Measurements from ENCODE around the gene KRT39.
"Not testable (repeated sequence)": the region's sequence is repeated elsewhere in the genome, so short reads cannot be mapped to it uniquely, and the experiment has no call there.

KRT39 gene

DNA sequence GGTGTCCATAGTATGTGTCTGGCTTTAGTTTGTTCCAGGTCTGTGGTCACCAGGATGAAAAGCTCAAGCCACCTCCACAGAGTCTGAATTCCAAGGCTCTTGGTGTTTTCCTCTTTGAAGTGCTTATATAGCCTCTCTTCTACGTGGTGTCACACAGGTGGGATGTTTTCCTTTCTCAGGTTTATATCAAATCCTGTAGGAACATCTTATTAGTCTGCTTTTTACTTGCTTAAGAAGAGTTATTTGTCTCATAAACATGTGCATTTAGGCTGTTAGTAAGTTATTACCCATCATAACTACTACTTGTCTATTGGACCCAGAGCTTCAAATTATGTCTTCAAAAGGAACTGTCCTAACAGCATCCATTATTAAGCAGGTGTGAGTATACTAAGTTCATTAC is at the start of gene KRT39:
TSS of gene KRT39 (minus strand) at position 101 of the 400 bp plus-strand sequence. CDS start at position 9, 92 bp downstream.
- DNase-seq (ENCODE audit: low read depth) = no peak

DNA sequence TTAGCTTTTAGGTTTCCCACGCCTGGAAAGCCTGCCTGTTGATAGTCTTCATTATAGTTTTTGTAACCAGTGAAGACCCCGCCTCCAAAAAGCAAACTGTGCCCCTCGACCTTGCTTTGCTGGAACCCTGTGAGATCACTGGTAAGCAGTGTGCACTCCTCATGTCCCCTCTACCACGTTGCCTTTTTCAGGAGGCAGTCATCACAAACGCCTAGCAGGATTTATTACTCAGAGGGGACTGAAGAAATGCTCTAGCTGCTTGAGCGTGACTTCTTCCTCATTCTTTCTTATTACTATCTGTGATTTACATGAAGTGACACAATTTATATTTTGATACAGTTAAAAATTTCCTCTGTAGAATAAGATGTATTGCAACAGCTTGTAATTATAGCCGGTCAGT is 48.7 kb upstream of the KRT39 start:
- DNase-seq (ENCODE audit: low read depth) = no peak

DNA sequence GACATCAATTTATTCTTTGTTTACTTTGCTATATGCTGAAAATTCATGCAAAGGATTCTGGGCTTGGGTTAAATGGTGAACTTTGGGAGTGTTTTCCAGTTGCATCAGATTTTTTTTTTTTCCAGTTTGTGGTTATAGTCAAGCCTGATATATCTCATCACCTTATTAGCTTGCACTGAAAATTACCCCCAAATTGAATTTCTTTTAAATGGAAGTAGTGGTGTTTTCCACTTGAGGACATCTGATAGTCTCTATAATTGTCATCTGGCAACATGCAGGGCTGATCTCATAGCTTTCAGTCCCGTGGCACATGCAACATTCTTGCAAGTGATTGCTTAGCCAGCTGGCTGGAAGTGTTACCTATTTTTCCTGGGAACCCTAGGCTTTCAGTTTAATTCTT is 46.9 kb upstream of the KRT39 start:
- DNase-seq (ENCODE audit: low read depth) = no peak

DNA sequence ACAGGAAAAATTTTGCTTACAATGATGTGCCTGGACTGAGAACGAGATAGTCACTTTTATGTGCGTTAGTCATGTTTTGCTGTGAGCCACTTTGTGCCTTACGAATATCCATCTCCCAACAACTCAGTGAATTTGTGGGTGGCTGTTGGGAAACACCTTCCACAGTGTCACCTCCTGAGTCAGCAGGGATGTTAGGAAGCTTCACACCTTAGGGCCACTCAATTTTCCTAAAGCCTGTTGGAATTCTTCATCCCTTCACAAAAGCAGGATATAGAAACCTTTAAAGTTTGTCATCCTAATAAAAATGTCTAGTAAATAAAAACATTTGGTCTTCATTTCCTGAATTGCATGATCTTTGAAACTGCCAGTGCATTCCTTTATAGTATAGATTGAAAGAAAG is 46.4 kb upstream of the KRT39 start:
- DNase-seq (ENCODE audit: low read depth) = no peak

DNA sequence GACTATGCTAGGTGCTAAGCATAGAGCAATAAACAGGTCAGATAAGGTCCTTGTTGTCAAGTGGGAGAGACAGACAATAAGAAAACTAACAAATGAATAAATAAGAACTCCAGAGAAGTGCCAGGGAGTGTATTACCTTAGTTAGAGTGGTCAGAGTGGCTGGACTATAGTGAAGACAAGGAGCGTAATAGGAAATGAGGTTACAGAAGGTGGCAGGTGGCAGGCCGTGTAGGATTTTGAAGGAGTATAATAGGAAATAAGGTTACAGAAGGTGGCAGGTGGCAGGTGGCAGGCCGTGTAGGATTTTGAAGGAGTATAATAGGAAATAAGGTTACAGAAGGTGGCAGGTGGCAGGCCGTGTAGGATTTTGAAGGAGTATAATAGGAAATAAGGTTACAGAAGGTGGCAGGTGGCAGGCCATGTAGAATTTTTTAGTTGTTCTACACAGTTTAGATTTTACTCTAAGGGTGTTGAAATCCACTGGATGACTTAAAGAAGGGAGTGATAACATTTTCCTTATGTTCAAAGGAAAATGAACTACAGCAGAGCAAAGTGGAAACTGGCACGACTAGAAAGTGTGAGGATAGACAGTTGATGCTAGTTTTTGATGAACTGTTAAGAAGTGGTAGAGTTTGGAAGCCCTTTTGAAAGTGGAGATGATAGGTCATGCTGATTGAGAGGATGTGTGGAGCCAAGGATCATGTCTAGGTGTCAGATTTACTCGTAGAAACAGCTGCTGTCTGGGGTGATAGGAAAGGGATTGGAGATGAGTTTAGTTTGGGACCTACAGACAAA is 45.8 kb upstream of the KRT39 start:
- DNase-seq (ENCODE audit: low read depth) = no peak

DNA sequence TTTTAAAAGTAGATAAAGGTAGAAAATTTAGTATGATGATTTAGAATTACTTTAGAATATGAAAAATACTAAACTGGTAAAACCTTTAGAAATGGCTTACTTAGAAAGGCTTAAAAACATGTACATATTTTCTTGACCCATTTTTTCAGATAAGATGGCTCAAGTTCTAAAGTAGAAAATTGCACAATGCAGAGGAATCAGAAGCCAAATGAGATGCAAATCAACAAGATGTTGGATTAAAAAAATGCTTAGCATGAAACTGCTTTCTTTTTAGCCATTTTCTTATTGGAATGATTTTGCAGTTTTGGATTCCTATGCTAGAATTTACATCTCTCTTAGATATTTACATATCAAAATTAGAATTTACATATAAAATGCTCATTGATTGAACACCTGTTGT is 43.7 kb upstream of the KRT39 start:
- no peak for DNase-seq (ENCODE audit: low read depth)

DNA sequence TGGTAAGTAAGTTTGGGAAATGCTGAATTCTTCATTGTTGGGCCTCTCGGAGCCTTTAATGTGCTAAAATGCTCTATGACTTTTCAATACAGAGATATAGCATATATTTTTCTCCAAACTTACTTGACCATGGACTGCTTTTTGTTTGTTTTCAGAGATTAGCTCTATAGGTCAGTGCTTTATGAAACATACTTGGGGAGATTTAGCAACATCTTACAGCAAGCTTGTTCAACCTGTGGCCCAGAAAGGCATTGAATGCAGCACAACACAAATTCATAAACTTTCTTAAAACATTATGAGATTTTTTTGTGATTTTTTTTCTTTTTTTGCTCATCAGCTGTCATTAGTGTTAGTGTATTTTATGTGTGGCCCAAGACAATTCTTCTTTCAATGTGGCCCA is 43.2 kb upstream of the KRT39 start:
- no peak for DNase-seq (ENCODE audit: low read depth)

DNA sequence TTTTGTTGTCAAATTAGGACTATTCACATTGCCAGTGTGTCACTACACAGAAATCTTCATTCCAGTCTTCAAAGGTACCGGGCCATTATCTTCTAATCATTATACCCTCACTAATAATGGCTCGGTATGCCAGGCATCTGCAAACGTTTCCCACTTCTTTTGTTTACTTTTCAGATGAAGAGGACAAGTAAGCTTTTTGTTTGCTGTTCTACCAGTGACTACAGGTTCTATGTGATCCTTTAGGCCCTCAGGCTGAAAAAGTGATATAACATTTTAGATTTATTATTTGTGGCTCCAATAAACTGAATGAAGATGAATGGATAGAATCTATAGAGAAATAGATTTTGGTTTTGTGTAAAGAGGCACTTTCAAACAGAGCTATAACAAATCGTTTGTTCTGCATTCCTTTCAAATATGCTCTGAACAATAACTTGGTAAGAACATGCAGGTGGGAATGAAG is 42.6 kb upstream of the KRT39 start:
- no peak for DNase-seq (ENCODE audit: low read depth)

DNA sequence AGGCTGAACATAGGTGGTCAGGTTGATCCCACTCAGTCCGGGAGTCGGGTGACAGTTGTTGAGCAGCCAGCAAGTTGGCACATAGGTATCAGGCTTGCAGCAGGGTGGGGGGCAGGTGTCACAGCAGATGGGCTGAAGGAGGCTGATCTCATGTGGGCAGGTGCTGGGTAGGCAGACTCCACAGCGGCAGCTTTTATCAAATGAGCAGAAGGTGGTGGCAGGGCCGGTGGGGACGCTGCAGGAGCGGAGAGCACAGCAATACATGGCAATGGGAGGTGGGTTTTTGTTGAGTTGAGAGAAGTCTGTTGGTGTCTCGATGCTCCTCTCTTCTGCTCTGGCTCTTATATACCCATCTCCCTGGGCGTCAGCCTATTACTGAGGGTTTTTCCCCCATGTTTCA is 42.1 kb upstream of the KRT39 start, which contains the start of gene KRTAP3-1:
TSS of gene KRTAP3-1 (minus strand) at position 318 of the 400 bp plus-strand sequence. CDS start at position 264, 54 bp downstream.
- DNase-seq (ENCODE audit: low read depth) = no peak

DNA sequence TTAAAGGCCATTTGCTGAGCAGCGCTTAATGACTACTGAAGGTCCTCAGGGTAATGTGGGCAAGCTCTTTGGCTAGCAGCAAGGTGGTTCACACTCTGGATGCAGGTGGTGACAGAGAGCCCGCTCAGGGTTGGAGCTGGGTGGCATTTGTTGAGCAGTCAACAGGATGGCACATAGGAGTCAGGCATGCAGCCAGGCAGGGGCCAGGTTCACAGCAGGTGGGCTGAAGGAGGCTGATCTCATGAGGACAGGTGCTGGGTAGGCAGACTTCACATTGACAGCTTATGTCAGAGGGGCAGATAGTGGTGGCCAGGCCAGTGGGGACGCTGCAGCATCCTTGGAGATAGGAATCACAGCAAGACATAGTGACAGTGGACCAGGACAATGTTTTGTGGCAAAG is 37.6 kb upstream of the KRT39 start:
- DNase-seq (ENCODE audit: low read depth) = no peak

DNA sequence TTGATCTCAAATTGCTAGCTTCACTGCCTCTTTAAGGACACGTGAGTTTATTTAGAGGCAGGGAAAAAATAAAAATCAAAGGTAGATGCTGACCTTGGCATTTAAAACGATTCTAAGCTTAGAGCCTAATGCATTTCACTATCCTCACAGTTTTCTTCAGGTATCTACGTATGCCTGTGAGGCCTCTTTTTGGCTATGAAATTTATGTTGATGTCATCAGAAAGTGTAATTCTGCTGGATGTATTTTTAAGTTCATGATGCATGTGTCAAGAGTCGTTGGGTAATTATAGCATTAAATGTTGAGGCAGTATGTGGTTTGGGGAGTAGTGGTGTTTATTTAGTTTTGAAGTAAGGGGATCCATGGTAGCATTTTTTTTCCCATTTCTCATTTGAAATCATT is 37.2 kb upstream of the KRT39 start:
- DNase-seq (ENCODE audit: low read depth) = no peak

DNA sequence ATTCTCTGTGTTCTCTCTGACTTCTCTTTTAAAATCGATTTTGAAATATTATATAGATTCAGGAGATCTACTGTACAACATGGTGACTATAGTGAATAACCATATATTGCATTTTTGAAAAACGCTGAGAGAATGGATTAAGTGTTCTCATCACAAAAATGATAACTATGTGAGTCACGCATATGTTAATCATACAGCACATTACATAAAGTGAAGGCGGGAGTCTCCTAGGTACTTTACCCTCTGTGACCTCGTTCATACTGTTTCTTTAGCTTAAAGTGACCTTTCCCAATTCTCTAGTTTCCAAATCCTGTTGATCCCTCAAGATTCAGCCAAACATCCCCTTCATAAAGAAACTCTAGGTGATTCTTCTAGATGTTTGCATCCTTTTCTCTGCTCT is 36.1 kb upstream of the KRT39 start:
- DNase-seq (ENCODE audit: low read depth) = no peak

DNA sequence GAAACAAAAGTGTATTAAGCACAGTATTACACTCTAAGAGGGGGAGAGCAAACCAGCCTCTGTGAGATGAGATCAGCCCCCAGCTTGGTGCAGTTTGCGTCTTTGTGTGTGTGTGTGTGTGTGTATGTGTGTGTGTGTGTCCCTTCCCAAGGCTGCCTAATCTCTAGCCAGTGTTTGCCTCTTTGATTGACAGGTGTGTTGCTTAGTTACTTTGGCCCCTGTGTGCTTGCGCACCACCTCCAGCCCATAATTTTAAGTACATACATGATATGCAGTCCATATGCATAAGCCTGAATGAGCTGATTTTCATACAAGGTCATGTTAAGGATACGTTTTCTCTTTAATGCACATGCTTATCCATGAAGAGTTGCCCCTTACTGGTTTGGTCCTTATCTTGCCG is 35.0 kb upstream of the KRT39 start:
- no peak for DNase-seq (ENCODE audit: low read depth)

DNA sequence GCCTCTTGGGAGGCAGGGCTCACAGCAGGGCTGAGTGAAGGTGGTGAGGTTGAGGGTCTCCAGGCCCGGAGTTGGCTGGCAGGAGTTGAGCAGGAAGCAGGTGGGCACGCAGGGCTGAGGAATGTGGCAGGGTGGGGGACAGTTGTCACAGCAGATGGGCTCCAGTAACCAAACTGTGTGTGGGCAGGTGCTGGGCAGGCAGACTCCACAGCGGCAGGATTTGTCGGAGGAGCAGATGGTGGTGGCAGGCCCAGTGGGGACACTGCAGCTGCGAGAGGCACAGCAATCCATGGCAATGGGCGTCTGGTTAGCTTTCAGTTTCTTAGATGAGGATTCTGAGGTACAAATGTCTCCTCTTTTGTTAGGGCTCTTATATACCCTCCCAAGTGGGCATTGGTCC is 32.8 kb upstream of the KRT39 start, which contains the start of gene KRTAP3-2:
TSS of gene KRTAP3-2 (minus strand) at position 344 of the 400 bp plus-strand sequence. CDS start at position 291, 53 bp downstream.
- not testable (repeated sequence) for DNase-seq (ENCODE audit: low read depth)

DNA sequence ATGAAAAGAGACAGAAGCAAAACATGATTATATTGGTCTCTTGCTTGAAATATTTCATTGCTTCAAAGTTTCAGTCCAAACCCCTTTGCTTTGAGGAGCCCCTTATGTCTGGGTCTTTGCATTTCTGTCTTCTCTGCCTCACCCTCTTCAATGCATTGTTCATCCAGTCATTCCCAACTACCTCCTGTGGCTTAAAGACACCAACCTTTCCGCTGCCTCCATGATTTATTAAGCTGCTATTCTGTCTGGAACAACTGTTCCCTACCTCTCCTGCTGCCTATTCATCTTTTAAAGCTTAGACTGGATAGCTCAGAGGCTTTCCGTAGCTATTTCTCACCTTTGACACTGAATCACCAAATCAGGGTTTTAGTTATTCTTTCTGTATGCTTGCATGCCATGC is 30.6 kb upstream of the KRT39 start:
- no peak for DNase-seq (ENCODE audit: low read depth)

DNA sequence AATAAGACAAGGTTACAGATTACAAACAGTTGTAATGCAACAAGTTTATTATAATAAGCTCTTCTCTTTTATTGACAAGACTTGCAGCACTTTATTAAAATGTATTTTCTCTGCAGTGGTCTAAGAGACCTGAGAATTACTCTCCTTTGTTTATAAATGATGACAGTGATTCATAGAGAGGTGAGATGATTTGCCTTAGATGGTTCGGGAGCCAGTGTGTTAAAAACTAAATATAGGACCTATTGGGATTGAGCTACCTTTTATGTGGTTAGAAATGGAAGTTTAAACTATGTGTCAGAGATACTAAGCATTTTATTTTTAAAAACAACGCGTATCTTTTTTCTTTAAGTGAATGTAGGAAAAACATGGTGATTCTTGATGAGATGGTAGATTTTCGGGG is 30.1 kb upstream of the KRT39 start:
- DNase-seq (ENCODE audit: low read depth) = no peak

DNA sequence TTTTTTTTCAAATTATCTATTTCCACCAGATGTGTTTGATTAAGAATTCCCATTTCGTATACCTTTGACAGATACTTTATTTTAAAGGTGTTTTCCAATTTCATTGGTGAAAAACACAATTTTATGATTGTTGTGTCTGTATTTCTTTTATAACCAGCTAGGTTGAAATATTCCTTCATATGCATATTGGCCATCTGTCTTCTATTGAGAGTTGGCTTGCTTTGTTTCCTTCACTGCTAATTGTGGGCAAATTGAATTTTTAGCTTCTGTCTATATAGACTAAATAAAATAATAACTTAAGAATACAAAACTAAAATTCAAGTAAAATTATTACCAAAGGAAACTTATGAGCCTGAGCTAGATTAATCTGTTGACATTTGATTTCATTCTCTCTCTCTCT is 28.4 kb upstream of the KRT39 start:
- DNase-seq (ENCODE audit: low read depth) = no peak

DNA sequence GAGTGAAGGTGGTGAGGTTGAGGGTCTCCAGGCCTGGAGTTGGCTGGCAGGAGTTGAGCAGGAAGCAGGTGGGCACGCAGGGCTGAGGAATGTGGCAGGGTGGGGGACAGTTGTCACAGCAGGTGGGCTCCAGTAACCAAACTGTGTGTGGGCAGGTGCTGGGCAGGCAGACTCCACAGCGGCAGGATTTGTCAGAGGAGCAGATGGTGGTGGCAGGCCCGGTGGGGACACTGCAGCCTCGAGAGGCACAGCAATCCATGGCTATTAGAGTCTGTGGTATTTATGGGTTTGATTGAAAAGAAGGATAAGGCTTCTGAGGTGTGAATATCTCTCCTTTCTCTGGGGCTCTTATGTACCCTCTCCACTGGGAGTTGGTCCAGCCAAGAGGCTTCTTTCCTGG is 27.1 kb upstream of the KRT39 start, which contains the start of gene KRTAP3-3:
TSS of gene KRTAP3-3 (minus strand) at position 326 of the 400 bp plus-strand sequence. CDS start at position 259, 67 bp downstream.
- no peak for DNase-seq (ENCODE audit: low read depth)

DNA sequence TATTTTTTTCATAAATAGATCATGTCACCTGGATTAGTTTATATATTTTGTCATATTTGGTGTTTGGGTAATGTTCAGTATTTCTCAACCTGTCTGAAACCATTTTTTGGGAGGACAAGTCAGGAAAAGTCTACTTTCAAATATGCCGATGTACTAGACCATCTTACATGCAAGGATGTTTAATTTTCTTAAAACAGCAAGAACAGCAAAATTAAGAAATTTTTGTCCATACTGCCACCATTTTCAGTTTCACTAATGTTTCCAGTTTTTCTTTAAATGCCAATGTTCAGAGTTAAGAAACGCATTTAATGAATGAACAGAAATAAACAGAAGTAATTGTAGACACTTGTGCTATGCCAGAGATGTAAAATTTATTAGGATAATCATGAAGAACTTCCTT is 26.3 kb upstream of the KRT39 start:
- DNase-seq (ENCODE audit: low read depth) = no peak

DNA sequence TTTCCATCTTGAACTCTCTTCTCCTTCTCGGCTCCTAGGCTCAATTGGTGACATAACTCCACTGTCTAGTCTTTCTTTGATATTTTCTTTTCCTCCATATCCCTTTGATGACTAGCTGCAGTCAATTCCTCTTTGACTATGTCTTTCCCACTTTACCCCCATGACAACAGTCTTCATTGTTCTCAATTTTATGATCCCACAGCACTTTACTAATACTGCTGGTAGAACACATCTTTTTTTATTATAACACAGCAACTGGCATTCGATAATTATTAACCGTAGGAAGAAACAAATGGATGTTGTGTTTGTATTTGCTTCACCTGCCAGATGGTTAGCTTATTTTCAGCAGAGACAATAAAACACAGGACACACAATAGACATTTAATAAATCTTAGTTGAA is 25.9 kb upstream of the KRT39 start:
- no peak for DNase-seq (ENCODE audit: low read depth)

DNA sequence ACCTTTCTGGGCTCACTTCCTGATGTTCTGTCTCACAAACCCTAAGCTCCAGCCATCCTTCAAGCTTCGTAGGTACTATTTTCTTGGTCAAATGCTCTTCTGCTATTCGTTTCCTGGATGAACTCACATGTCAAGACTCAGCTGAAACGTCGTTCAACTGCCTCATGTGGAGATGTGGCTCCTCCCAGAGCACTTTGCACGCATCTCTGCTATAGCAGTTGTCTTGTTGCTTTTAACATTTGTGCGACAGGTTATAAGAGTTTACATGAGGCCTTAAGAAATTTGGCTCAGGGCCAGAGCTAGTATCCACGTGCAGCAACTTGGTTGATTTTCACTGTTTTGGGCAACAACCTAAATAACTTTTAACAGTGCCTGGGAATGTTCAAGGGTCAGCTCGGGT is 20.2 kb upstream of the KRT39 start:
- no peak for DNase-seq (ENCODE audit: low read depth)

DNA sequence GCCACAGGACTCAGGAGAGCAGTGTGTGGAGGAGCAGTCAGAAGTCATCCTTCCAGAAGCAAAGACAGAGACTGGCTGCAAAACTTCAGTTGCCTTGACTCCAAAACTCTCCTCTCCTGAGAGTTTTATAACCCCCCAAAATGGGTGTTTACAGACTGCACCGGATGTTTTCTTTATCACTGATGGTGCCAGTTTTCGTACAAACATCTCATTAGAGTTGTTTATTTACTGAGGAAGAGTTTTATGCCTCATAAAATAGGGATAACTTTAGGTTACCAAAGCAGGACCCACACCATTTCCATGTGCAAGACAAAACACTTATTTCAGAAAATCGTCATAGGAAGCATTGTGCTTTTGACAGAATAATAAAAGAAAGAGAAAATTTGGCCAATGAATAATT is 17.5 kb upstream of the KRT39 start, which contains the start of gene KRT40:
TSS of gene KRT40 (minus strand) at position 101 of the 400 bp plus-strand sequence. CDS start at position 48, 53 bp downstream.
- no peak for DNase-seq (ENCODE audit: low read depth)

DNA sequence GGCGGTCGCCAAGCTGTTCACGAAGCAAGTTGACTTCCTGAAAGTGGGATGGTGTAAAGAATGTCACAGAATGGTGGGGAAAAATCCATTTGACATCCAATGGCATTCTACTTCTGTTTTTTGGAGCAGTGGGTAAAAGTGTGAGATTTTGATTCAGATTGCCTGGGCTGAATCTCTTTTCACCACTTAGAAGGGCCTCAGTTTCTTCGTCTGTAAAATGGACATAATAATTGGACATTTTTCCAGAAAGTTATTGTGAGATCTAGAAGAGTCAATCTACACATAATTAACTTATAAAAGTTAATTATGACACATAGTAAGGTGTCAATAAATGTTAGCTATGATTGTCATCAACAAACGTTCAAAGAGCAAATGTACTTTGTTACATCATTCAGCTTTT is 14.4 kb upstream of the KRT39 start:
- no peak for DNase-seq (ENCODE audit: low read depth)

DNA sequence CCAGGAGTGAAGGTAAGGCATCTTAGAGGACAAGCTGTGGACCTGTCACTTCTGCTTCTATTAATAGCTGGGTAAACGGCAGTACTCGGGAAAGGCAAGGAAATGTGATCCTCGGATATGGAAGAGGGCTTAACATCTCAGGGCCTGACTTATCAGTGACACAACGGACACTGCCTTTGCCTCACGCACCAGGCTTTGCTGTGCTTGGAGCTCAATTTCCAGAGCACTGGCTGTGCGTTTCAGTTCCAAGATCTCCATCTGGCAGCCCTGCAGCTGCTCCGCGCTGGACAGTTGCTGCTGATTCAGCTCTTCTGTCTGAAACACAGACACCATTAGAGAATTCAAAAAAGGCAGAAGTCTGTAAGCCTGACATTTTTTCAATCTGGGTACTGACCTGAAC is 13.8 kb upstream of the KRT39 start:
- no peak for DNase-seq (ENCODE audit: low read depth)

Measured in stimulated activated CD8-positive, alpha-beta memory T cell treated with anti-CD3 and anti-CD28 coated beads, Interleukin-15, amount 100 ng/mL, for 1 hour (primary cell).